Measurements from ENCODE around the gene VWC2L.

The VWC2L gene

GRCh38 chr2:214410918-214411554, at the start of gene VWC2L:
VWC2L (plus strand) TSS chr2:214411054; CDS start chr2:214414194, 3,140 bp downstream.
- DNase-seq (ENCODE audit: low read depth), result no peak

- DNase-seq (ENCODE audit: low read depth), result no peak
These were observed 49.7 kb upstream of the VWC2L start for GRCh38 chr2:214361116-214361515.

- DNase-seq (ENCODE audit: low read depth), result no peak
These were observed 45.3 kb upstream of the VWC2L start for GRCh38 chr2:214365549-214365948.

GRCh38 chr2:214367171-214367570, 43.7 kb upstream of the VWC2L start:
- DNase-seq (ENCODE audit: low read depth), result no peak

GRCh38 chr2:214376618-214377285, 34.1 kb upstream of the VWC2L start:
- no peak for DNase-seq (ENCODE audit: low read depth)

GRCh38 chr2:214377286-214377624, 33.6 kb upstream of the VWC2L start:
- DNase-seq (ENCODE audit: low read depth), result no peak

GRCh38 chr2:214378455-214379103, 32.3 kb upstream of the VWC2L start:
- DNase-seq (ENCODE audit: low read depth), result no peak

- DNase-seq (ENCODE audit: low read depth), result no peak
These were observed 31.6 kb upstream of the VWC2L start for GRCh38 chr2:214379227-214379626.

GRCh38 chr2:214380681-214381080, 30.2 kb upstream of the VWC2L start:
- DNase-seq (ENCODE audit: low read depth), result no peak

GRCh38 chr2:214382229-214382628, 28.6 kb upstream of the VWC2L start:
- DNase-seq (ENCODE audit: low read depth), result no peak

- DNase-seq (ENCODE audit: low read depth), result no peak
These were observed 24.1 kb upstream of the VWC2L start for GRCh38 chr2:214386720-214387119.

GRCh38 chr2:214389334-214389733, 21.5 kb upstream of the VWC2L start:
- no peak for DNase-seq (ENCODE audit: low read depth)

- no peak for DNase-seq (ENCODE audit: low read depth)
These were observed 17.1 kb upstream of the VWC2L start for GRCh38 chr2:214393796-214394195.

- DNase-seq (ENCODE audit: low read depth), result no peak
These were observed 15.8 kb upstream of the VWC2L start for GRCh38 chr2:214395040-214395439.

GRCh38 chr2:214401580-214401979, 9.3 kb upstream of the VWC2L start:
- no peak for DNase-seq (ENCODE audit: low read depth)

GRCh38 chr2:214410128-214410775, 602 bp upstream of the VWC2L start:
- no peak for DNase-seq (ENCODE audit: low read depth)

- DNase-seq (ENCODE audit: low read depth), result no peak
These were observed 1.8 kb downstream of the VWC2L start for GRCh38 chr2:214412679-214413078.

GRCh38 chr2:214436470-214436869, 25.6 kb downstream of the VWC2L start:
- DNase-seq (ENCODE audit: low read depth), result no peak

- no peak for DNase-seq (ENCODE audit: low read depth)
These were observed 39.5 kb downstream of the VWC2L start for GRCh38 chr2:214450118-214450894.

GRCh38 chr2:214451516-214452275, 40.8 kb downstream of the VWC2L start:
- no peak for DNase-seq (ENCODE audit: low read depth)

GRCh38 chr2:214465363-214466146, 54.7 kb downstream of the VWC2L start:
- no peak for DNase-seq (ENCODE audit: low read depth)
